Brain microvascular endothelial cell (primary cell): ENCODE measurements around the gene ZNF841.
A peak's percentile ranks its signal among the peaks of the same experiment; 100 is the strongest.
"Not testable (repeated sequence)": the region's sequence is repeated elsewhere in the genome, so short reads cannot be mapped to it uniquely, and the experiment has no call there.

ENCODE experiments used
- DNase-seq: peaks from one replicate; pipeline ENCODE4 v3.0.0-alpha.2; 2020
- H3K27ac ChIP-seq: fragments of 250-450 bp; sonication (Bioruptor Pico); 2 replicates; pipeline ENCODE4 v1.5.1; 2020; ENCODE audit warnings: mild to moderate bottlenecking, moderate library complexity
- H3K27me3 ChIP-seq: fragments of 250-450 bp; sonication (Bioruptor Pico); replicated peaks from 2 replicates; pipeline ENCODE4 v1.5.1; 2020; ENCODE audit warnings: mild to moderate bottlenecking
- H3K36me3 ChIP-seq: fragments of 250-450 bp; sonication (Bioruptor Pico); replicated peaks from 2 replicates; pipeline ENCODE4 v1.5.1; 2020; ENCODE audit warnings: mild to moderate bottlenecking
- H3K4me3 ChIP-seq: 2 replicates; pipeline ENCODE4 v1.5.1; 2011; ENCODE audit warnings: low read depth, mild to moderate bottlenecking, control low read depth, low read length, moderate library complexity
- CTCF ChIP-seq: IDR thresholded peaks from 2 replicates; pipeline ENCODE4 v1.5.1; 2011; ENCODE audit warnings: low read depth, mild to moderate bottlenecking, moderate library complexity, low read length, control low read depth, inconsistent platforms; ENCODE audit errors: missing control alignments
- in situ Hi-C: cut with HindIII; loops from 2 replicates; pipeline ENCODE4 v1.10.0; 2017; ENCODE audit warnings: low sequenced_read_pairs, low pct_ligation_motif_present

ZNF841 gene

DNA sequence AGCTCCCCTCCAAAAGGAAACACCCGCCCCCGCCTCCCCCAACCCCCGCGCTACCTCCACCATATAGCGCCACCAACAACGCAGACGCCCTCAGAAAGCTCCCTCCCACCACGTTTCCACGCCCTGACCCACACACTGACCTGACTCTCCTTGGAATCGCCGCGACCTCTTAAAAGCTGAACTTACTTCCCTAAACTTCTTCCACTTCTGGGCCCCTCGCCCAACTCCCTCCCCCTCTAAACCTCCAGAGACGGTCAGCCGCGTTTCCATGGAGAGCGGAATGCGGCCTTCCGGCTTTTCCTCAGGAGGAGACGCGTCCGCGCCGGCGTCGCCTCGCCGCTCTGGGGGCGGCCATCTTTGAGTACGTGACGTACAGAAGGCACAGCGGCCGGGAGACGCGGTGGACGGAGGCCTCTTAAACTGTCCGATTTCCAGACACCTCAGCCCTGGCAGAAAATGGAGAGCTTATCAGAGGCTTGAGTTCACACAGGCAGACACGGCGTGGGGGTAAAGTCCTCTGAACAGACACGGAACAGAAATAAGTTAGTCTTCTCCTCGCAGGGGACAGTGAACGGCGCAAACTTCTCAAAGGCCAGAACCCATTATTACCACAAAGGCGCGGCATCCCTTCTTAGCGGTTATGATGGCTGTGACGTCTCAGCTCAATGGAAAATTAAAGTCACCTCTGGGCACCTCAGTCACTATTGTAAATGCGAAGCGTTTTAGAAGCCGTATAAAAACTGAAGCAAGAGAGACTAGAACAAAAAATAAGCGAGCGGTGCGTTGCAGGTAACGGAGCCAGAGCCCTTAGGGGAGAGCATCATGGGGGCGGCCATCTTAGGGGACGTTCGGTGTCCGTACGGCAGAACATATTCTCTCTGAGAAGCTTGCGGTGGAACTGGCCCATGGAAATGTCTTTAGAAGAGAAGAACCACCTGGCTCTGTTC lies 46.7 kb downstream of the ZNF841 start, which contains the start of gene ZNF432:
TSS of gene ZNF432 (minus strand) at position 284 of the 947 bp plus-strand sequence. CDS start 1,970 bp downstream, outside the sequence.
- TF ChIP-seq CTCF = no peak
- Histone ChIP-seq H3K36me3 (peaks cover 17% of the 10 kb centered on the region), H3K4me3 (peak within 1 kb of the TSS; percentile 76), H3K27me3 (no peaks in the 10 kb centered on the region), H3K27ac (peak within 1 kb of the TSS; percentile 93)
- in situ Hi-C loops = no loop called here
- peak; percentile 91 for DNase-seq

- in situ Hi-C loops = no loop called here
Observed at GRCh38 chr19:52039169-52039568, 56.4 kb downstream of the ZNF841 start.

DNA sequence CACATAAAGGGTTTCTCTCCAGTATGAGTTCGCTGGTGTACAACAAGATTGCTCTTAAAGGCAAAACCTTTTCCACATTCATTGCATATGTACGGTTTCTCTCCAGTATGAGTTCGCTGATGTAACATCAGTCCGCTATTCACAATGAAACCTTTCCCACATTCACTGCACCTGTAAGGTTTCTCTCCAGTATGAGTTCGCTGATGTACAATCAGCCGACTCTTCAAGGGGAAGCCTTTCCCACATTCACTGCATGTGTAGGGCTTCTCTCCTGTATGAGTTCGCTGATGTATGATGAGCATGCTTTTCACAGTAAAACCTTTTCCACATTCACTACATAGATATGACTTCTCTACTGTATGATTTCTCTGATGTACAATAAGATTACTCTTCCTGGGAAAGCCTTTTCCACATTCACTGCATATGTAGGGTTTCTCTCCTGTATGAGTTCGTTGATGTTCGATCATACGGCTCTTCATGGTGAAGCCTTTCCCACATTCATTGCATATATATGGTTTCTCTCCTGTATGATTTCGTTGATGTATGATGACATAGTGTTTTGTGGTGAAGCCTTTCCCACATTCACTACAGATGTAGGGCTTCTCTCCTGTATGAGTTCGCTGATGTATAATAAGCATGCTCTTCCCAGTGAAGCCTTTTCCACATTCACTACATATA lies 61.4 kb downstream of the ZNF841 start:
- Histone ChIP-seq H3K4me3 (no peak overlapping the region), H3K27ac (no peak overlapping the region), H3K36me3 (peaks cover 60% of the 10 kb centered on the region), H3K27me3 (no peaks in the 10 kb centered on the region)
- no peak for TF ChIP-seq CTCF
- in situ Hi-C loops = no loop called here
- DNase-seq = no peak

More at GRCh38 chr19:52039169-52039568, 56.4 kb downstream of the ZNF841 start:
- no peak for DNase-seq
- Histone ChIP-seq H3K27ac (no peak overlapping the region), H3K4me3 (no peak overlapping the region), H3K27me3 (no peaks in the 10 kb centered on the region), H3K36me3 (peaks cover 77% of the 10 kb centered on the region)
- TF ChIP-seq CTCF = no peak

- no peak for TF ChIP-seq CTCF
- Histone ChIP-seq H3K4me3 (peak overlapping the region; percentile 93), H3K27ac (peak overlapping the region; percentile 83), H3K36me3 (peaks cover 24% of the 10 kb centered on the region), H3K27me3 (no peaks in the 10 kb centered on the region)
- DNase-seq = no peak
- in situ Hi-C loops = no loop called here
Observed at GRCh38 chr19:52028780-52029123, 66.8 kb downstream of the ZNF841 start.

DNA sequence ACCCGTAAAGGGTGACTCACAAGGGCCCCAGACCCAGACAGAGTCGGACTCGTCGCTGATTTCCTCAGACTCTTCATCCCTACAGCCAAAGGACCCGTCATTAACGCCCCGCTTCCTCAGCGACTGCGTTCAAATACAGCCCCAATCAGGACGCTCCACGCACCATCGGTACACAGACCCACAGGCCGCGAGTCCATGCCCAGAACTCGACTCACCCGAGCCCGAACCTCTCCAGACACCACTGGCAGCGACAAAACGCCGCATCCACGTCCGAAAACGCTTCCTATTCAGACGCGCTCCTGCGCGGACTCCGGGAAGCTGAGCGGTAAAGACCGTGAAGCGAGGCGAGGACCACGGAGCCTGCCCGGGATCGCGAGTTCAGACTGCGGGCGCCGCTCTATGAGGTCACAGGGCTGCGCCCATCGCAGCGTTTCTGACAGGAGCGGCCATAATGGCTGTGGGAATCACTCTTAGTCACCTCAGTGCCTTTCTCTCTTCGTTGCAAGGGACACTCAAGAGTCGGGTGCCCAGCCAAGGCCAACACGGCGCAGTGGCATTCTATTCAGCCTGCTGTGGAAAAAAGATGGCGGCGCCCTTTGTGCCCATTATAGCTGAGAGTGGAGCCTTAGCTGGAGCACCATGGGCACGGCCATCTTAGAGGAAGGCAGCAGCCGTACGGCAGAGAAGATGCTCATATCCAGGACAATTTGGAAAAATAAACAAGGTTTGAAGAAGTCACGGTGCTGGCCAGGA lies 67.4 kb downstream of the ZNF841 start, which contains the start of gene ZNF614:
TSS of gene ZNF614 (minus strand) at position 353 of the 753 bp plus-strand sequence. CDS start 2,634 bp downstream, outside the sequence.
- no peaks in the 10 kb centered on the region for H3K27me3 ChIP-seq
- peaks cover 24% of the 10 kb centered on the region for H3K36me3 ChIP-seq
- DNase-seq = peak; percentile 89
- in situ Hi-C loops = no loop called here
- no peak for TF ChIP-seq CTCF
- peak within 1 kb of the TSS; percentile 93 for H3K4me3 ChIP-seq
- peak within 1 kb of the TSS; percentile 83 for H3K27ac ChIP-seq

DNA sequence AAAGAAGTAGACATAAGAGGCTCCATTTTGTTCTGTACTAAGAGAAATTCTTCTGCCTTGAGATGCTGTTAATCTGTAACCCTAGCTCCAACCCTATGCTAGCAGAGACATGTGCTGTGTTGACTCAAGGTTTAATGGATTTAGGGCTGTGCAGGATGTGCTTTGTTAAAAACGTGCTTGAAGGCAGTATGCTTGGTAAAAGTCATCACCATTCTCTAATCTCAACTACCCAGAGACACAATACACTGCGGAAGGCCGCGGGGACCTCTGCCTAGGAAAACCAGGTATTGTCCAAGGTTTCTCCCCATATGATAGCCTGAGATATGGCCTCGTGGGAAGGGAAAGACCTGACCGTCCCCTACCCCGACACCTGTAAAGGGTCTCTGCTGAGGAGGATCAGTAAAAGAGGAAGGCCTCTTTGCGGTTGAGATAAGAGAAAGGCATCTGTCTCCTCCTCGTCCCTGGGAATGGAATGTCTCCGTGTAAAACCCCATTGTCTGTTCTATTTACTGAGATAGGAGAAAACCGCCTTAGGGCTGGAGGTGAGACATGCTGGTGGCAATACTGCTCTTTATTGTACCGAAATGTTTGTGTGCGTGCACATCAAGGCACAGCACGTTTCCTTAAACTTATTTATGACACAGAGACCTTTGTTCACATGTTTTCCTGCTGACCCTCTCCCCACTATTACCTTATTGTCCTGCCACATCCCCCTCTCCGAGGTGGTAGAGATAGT lies 69.1 kb downstream of the ZNF841 start:
- H3K27ac ChIP-seq, H3K4me3 ChIP-seq, in situ Hi-C loops, H3K27me3 ChIP-seq, DNase-seq: not testable (repeated sequence)
- peaks cover 32% of the 10 kb centered on the region for H3K36me3 ChIP-seq

DNA sequence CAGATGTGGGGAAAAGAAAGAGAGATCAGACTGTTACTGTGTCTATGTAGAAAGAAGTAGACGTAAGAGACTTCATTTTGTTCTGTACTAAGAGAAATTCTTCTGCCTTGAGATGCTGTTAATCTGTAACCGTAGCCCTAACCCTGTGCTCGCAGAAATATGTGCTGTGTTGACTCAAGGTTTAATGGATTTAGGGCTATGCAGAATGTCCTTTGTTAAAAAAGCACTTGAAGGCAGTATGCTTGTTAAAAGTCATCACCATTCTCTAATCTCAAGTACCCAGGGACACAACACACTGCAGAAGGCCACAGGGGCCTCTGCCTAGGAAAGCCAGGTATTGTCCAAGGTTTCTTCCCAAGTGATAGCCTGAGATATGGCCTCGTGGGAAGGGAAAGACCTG lies 71.1 kb downstream of the ZNF841 start:
- DNase-seq, H3K27ac ChIP-seq, H3K27me3 ChIP-seq, in situ Hi-C loops, H3K4me3 ChIP-seq: not testable (repeated sequence)
- H3K36me3 ChIP-seq = peaks cover 48% of the 10 kb centered on the region
